ENCODE measurements around the gene ENO4.

Gene ENO4

GRCh38 chr10:116831790-116832189 lies 17.5 kb upstream of the ENO4 start:
- DNase-seq: no peak

- peak; percentile 51 for DNase-seq
Measured at GRCh38 chr10:116833986-116834985, 15.0 kb upstream of the ENO4 start.

- DNase-seq: no peak
Measured at GRCh38 chr10:116835658-116836057, 13.6 kb upstream of the ENO4 start.

- peak; percentile 36 for DNase-seq
Measured at GRCh38 chr10:116836083-116836482, 13.2 kb upstream of the ENO4 start.

- peak; percentile 67 for DNase-seq
Measured at GRCh38 chr10:116836902-116837523, 12.3 kb upstream of the ENO4 start.

- DNase-seq: no peak
Measured at GRCh38 chr10:116838143-116838725, 11.1 kb upstream of the ENO4 start.

- no peak for DNase-seq
Measured at GRCh38 chr10:116840389-116841075, 8.8 kb upstream of the ENO4 start.

GRCh38 chr10:116845823-116846222 lies 3.5 kb upstream of the ENO4 start:
- no peak for DNase-seq

- DNase-seq: no peak
Measured at GRCh38 chr10:116848032-116848943, 1.0 kb upstream of the ENO4 start.

GRCh38 chr10:116848944-116849247 lies 403 bp upstream of the ENO4 start:
- no peak for DNase-seq

- no peak for DNase-seq
Measured at GRCh38 chr10:116850058-116850611, 836 bp downstream of the ENO4 start.

- DNase-seq: no peak
Measured at GRCh38 chr10:116852246-116852645, 2.9 kb downstream of the ENO4 start.

- DNase-seq: no peak
Measured at GRCh38 chr10:116853287-116853686, 4.0 kb downstream of the ENO4 start.

- DNase-seq: no peak
Measured at GRCh38 chr10:116853701-116854100, 4.4 kb downstream of the ENO4 start.

- DNase-seq: no peak
Measured at GRCh38 chr10:116857156-116857555, 7.9 kb downstream of the ENO4 start.

- no peak for DNase-seq
Measured at GRCh38 chr10:116861796-116862195, 12.5 kb downstream of the ENO4 start.

- DNase-seq: no peak
Measured at GRCh38 chr10:116864436-116864835, 15.1 kb downstream of the ENO4 start.

GRCh38 chr10:116866066-116866465 lies 16.8 kb downstream of the ENO4 start:
- DNase-seq: no peak

- no peak for DNase-seq
Measured at GRCh38 chr10:116866987-116867595, 17.8 kb downstream of the ENO4 start.

GRCh38 chr10:116868198-116868676 lies 18.9 kb downstream of the ENO4 start:
- DNase-seq: no peak

GRCh38 chr10:116868722-116869121 lies 19.4 kb downstream of the ENO4 start:
- DNase-seq: no peak
